Endothelial cell of umbilical vein (primary cell): Measurements from ENCODE around the gene TNFRSF8. TPM values are rescaled to one million over a fixed set of nuclear protein-coding genes. Genes with fewer than 3 reads are reported as not detected.

Experiments
- BruUV-seq: library from RNA; stranded (reverse); fragments of 400-500 nt; replicated peaks from 2 replicates; lab custom pipeline; 2021; lab: Mats Ljungman, UMichigan
- CTCF ChIA-PET: fragments of 300-600, 350-600 bp; sonication (Branson Sonifier 250); formaldehyde crosslinking; loops from one replicate; lab custom pipeline; 2021; ENCODE audit warnings: antibody characterized with exemption, inconsistent platforms; lab: Charles Lee
- POLR2A ChIA-PET: fragments of 300-600, 350-600 bp; sonication (Branson Sonifier 250); formaldehyde crosslinking; loops from one replicate; lab custom pipeline; 2021; ENCODE audit warnings: antibody characterized with exemption, inconsistent platforms; lab: Charles Lee
- DNase-seq: peaks from one replicate; pipeline ENCODE4 v3.0.0-alpha.2; 2011; ENCODE audit warnings: low read depth, low spot score
- FAIRE-seq: peaks from 2 replicates; lab custom pipeline; 2011; peaks lifted over from hg19 to GRCh38; lab: Jason Lieb, UNC
- H2AFZ ChIP-seq: 2 replicates; pipeline ENCODE4 v1.6.0; 2012; ENCODE audit warnings: low read depth, low read length, control low read depth, inconsistent platforms
- H3K27ac ChIP-seq: 2 replicates; pipeline ENCODE4 v1.5.1; 2011; ENCODE audit warnings: low read depth, mild to moderate bottlenecking, control low read depth, low read length, moderate library complexity; ENCODE audit not compliant: insufficient read depth
- H3K27me3 ChIP-seq, 2 experiments: 2 replicates each; pipeline versions ENCODE4 v1.6.0 to v1.6.1; 2011; ENCODE audit warnings: low read length in 2 of 2, mixed read lengths in 1 of 2; ENCODE audit not compliant: control insufficient read depth in 2 of 2, insufficient read depth in 2 of 2
- H3K36me3 ChIP-seq, 2 experiments: 2 replicates in 1 of 2; 3 replicates in 1 of 2; pipeline ENCODE4 v1.5.1; 2011; ENCODE audit warnings: low read length in 2 of 2, mild to moderate bottlenecking in 1 of 2, moderate library complexity in 1 of 2; ENCODE audit not compliant: control insufficient read depth in 2 of 2, insufficient read depth in 2 of 2; ENCODE audit errors: extremely low read depth in 1 of 2
- H3K4me1 ChIP-seq: 3 replicates; pipeline ENCODE4 v1.5.1; 2011; ENCODE audit warnings: mild to moderate bottlenecking, low read length; ENCODE audit not compliant: control insufficient read depth, insufficient read depth; ENCODE audit errors: extremely low read depth
- H3K4me2 ChIP-seq: 2 replicates; pipeline ENCODE4 v1.6.1; 2011; ENCODE audit warnings: low read length, control low read depth, mixed read lengths; ENCODE audit not compliant: insufficient read depth
- H3K4me3 ChIP-seq, 3 experiments: fragments of 200-600 bp in 1 of 3; sonication (generic), shearing (Covaris generic) in 1 of 3; replicated peaks in 1 of 3; 2 replicates each; pipeline ENCODE4 v1.5.1; 2011 to 2016; ENCODE audit warnings: control low read depth in 3 of 3, low read length in 3 of 3, mild to moderate bottlenecking in 2 of 3, inconsistent platforms in 1 of 3, low read depth in 1 of 3, moderate library complexity in 1 of 3; ENCODE audit not compliant: insufficient read depth in 1 of 3
- H3K79me2 ChIP-seq: 2 replicates; pipeline ENCODE4 v1.6.0; 2012; ENCODE audit warnings: low read length, inconsistent platforms; ENCODE audit not compliant: control insufficient read depth, insufficient read depth
- H3K9ac ChIP-seq: replicated peaks from 2 replicates; pipeline ENCODE3; 2011; ENCODE audit warnings: low read length, control low read depth; ENCODE audit not compliant: insufficient read depth; ENCODE audit errors: extremely low read depth
- H3K9me1 ChIP-seq: replicated peaks from 3 replicates; pipeline ENCODE4 v1.6.0; 2011; ENCODE audit warnings: mild to moderate bottlenecking, low read length; ENCODE audit not compliant: control insufficient read depth, insufficient read depth; ENCODE audit errors: extremely low read depth
- H3K9me3 ChIP-seq: replicated peaks from 2 replicates; pipeline ENCODE4 v1.5.1; 2012; ENCODE audit warnings: low read length, inconsistent platforms; ENCODE audit not compliant: control insufficient read depth, insufficient read depth
- H4K20me1 ChIP-seq: replicated peaks from 2 replicates; pipeline ENCODE3; 2011; ENCODE audit warnings: mild to moderate bottlenecking, low read length; ENCODE audit not compliant: control insufficient read depth, insufficient read depth; ENCODE audit errors: extremely low read depth
- CTCF ChIP-seq, 2 donors: IDR thresholded peaks; 1 replicate in 1 of 2; 2 replicates in 1 of 2; pipeline ENCODE4 v1.5.1; 2011; ENCODE audit warnings: low read length in 2 of 2, mild to moderate bottlenecking in 2 of 2, moderate library complexity in 2 of 2, control low read depth in 1 of 2, inconsistent platforms in 1 of 2, low read depth in 1 of 2; ENCODE audit not compliant: insufficient read depth in 1 of 2; ENCODE audit errors: extremely low read depth in 1 of 2
- EZH2 ChIP-seq: IDR thresholded peaks from 2 replicates; pipeline ENCODE4 v1.6.1; 2012; ENCODE audit warnings: borderline replicate concordance, low read depth, mild to moderate bottlenecking, moderate library complexity, low read length, inconsistent platforms; ENCODE audit not compliant: severe bottlenecking
- FOS ChIP-seq: IDR thresholded peaks from 2 replicates; pipeline ENCODE4 v1.6.1; 2011; ENCODE audit warnings: mild to moderate bottlenecking, low read length, moderate library complexity, borderline replicate concordance; ENCODE audit not compliant: insufficient read depth
- GATA2 ChIP-seq: IDR thresholded peaks from 2 replicates; pipeline ENCODE4 v1.7.0; 2011; ENCODE audit warnings: low read depth, mild to moderate bottlenecking, moderate library complexity, mixed read lengths, low read length; ENCODE audit not compliant: insufficient read length, insufficient read depth
- JUN ChIP-seq: IDR thresholded peaks from 2 replicates; pipeline ENCODE4 v1.6.1; 2011; ENCODE audit warnings: borderline replicate concordance, low read depth; ENCODE audit not compliant: insufficient read length, insufficient read depth
- MAX ChIP-seq: IDR thresholded peaks from 2 replicates; pipeline ENCODE4 v1.6.1; 2011; ENCODE audit not compliant: insufficient read depth, insufficient read length
- MYC ChIP-seq: IDR thresholded peaks from one replicate; pipeline ENCODE4 v1.6.1; 2011; ENCODE audit warnings: mild to moderate bottlenecking, low read depth, low read length
- POLR2A ChIP-seq: IDR thresholded peaks from 2 replicates; pipeline ENCODE4 v1.6.1; 2012; ENCODE audit warnings: low read depth, mild to moderate bottlenecking, control low read depth, low read length
- POLR2AphosphoS5 ChIP-seq: IDR thresholded peaks from 2 replicates; pipeline ENCODE4 v1.6.1; 2012; ENCODE audit warnings: low read depth, mild to moderate bottlenecking, control low read depth, low read length, moderate library complexity; ENCODE audit not compliant: insufficient read depth
- dilution Hi-C: fragments of 300-500 bp; cut with MboI; formaldehyde crosslinking; loops from one replicate; pipeline ENCODE4 v1.15.0; 2019; ENCODE audit warnings: low sequenced_read_pairs; ENCODE audit not compliant: extremely low pct_ligation_motif_present
- intact Hi-C: fragments of 100-400 bp; cut with micrococcal nuclease; formaldehyde crosslinking; loops from one replicate; pipeline ENCODE4 v1.10.0; 2022
- polyA plus RNA-seq, 4 experiments: library from polyadenylated mRNA; depleted of rRNA in 3 of 4; stranded (reverse) in 3 of 4; unstranded in 1 of 4; fragments of >200 nt; gene quantifications; 2 replicates each; pipeline versions ENCODE4 v1.2.1 to v1.2.3, GENCODE V29; 2011 to 2012; ENCODE audit warnings: missing spikeins in 1 of 4
- total RNA-seq: library from RNA; stranded (reverse); gene quantifications from 2 replicates; pipeline ENCODE4 v1.2.3, GENCODE V29; 2021

The TNFRSF8 gene
- total and polyA plus RNA-seq, 2 donors (not counting 3 experiments of a cell fraction or from before 2014, with no cell fraction given): 0.47 TPM; not detected in 1

GRCh38 chr1:12155328-12155727, 92.2 kb downstream of the TNFRSF8 start:
- no peak overlapping the region for H3K4me2 ChIP-seq
- no peaks in the 10 kb centered on the region for H4K20me1 ChIP-seq
- H3K4me3 ChIP-seq: no peak overlapping the region
- H3K36me3 ChIP-seq: no peaks in the 10 kb centered on the region
- BruUV-seq: no TSS peak
- ChIA-PET CTCF (interaction anchor here (0.7 kb wide), 2 partner anchors 24 to 31 kb away, joined by 3 read pairs; no protein-coding TSS in a partner anchor), POLR2A (no interaction called here)
- DNase-seq: no peak
- H3K79me2 ChIP-seq: no peaks in the 10 kb centered on the region
- H3K27ac ChIP-seq: no peak overlapping the region
- TF ChIP-seq POLR2A (no peak), FOS (no peak), GATA2 (no peak), MAX (no peak), JUN (no peak)
- H3K27me3 ChIP-seq: no peaks in the 10 kb centered on the region
- no peaks in the 10 kb centered on the region for H3K9me3 ChIP-seq
- no peak for FAIRE-seq
- peaks cover 12% of the 10 kb centered on the region for H3K4me1 ChIP-seq
- dilution Hi-C loops (no loop called here), intact Hi-C loops (no loop called here)
- no peak overlapping the region for H2AFZ ChIP-seq
- H3K9ac ChIP-seq: no peak overlapping the region
- no peaks in the 10 kb centered on the region for H3K9me1 ChIP-seq

GRCh38 chr1:12157366-12158231, 94.5 kb downstream of the TNFRSF8 start:
- no peaks in the 10 kb centered on the region for H3K9me1 ChIP-seq
- no peaks in the 10 kb centered on the region for H4K20me1 ChIP-seq
- no peak overlapping the region for H2AFZ ChIP-seq
- H3K9me3 ChIP-seq: no peaks in the 10 kb centered on the region
- no peak for FAIRE-seq
- no TSS peak for BruUV-seq
- H3K4me3 ChIP-seq: no peak overlapping the region
- intact Hi-C loops: no loop called here
- H3K9ac ChIP-seq: no peak overlapping the region
- no peaks in the 10 kb centered on the region for H3K79me2 ChIP-seq
- H3K4me2 ChIP-seq: no peak overlapping the region
- H3K4me1 ChIP-seq: peaks cover 29% of the 10 kb centered on the region
- ChIA-PET CTCF (interaction anchor here (0.7 to 2.9 kb wide), 3 partner anchors 10 to 32 kb away, joined by 3 to 14 read pairs (median 8); no protein-coding TSS in a partner anchor), POLR2A (no interaction called here)
- no peak for DNase-seq
- no peaks in the 10 kb centered on the region for H3K27me3 ChIP-seq
- H3K36me3 ChIP-seq: no peaks in the 10 kb centered on the region
- dilution Hi-C loops: no loop called here
- no peak overlapping the region for H3K27ac ChIP-seq
- TF ChIP-seq MAX (no peak), GATA2 (no peak), POLR2A (no peak), POLR2AphosphoS5 (no peak), EZH2 (no peak), JUN (no peak), MYC (no peak), CTCF (IDR thresholded peaks at IDR 0.05; ENCODE audit: extremely low read depth in 1 of 2, insufficient read depth in 1 of 2, low read depth in 1 of 2, low read length in 2 of 2) (no peak), FOS (no peak)
